HG02571 (cell line): ENCODE data around the gene TECRL.

Source experiments
- ATAC-seq: cut with Tn5 transposase; IDR thresholded peaks from one replicate; pipeline ENCODE4 v1.9.1; 2021; ENCODE audit warnings: mild to moderate bottlenecking, moderate library complexity; ENCODE audit not compliant: unreplicated experiment

Gene TECRL

GRCh38 chr4:64409300-64409699 is at the start of gene TECRL:
TECRL (minus strand) TSS chr4:64409450; CDS start chr4:64409351, 99 bp downstream.
- ATAC-seq, result no peak

- no peak for ATAC-seq
These were observed 23.4 kb upstream of the TECRL start for GRCh38 chr4:64432674-64433073.

DNA sequence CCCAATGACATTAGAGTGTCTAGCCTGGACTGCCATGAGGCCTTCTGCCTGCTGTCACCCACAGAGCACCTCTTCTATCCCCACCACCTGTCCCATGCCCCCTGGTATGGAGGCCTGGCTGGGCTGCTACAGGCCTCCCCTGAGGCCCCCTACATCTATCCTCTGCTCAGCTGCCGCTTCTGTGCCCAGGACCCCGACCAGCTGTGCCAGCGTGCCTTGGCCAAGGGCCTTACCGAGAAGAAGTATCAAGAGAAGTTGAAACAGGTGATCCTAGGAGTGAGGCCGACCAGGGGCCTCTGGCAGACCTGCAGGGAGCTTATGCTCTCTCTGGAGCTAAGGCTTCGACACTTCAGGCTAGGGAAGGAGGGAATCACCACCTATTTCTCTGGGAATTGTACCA is 21.7 kb upstream of the TECRL start:
- ATAC-seq, result no peak

GRCh38 chr4:64417974-64418373 is 8.7 kb upstream of the TECRL start:
- ATAC-seq, result no peak

GRCh38 chr4:64407000-64407399 is 2.2 kb downstream of the TECRL start:
- ATAC-seq, result no peak

DNA sequence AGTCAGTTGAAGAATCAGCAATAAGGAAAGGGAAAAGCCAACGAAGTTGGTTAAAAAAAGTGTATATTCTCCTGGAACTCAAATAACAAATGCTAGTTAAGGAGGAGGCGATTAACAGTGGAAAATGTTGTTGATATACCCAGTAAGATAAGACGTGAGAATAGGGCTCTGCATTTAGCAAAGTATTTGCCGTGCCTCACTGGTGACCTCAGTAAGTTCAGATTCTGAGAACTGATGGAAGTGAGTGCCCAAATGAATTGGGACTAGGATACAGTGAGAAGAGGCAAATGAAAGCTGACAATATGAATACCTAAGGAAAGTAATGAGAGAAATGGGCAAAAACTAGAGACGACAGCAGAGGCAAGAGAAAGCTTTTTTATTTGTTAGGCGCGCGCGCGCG is 3.5 kb downstream of the TECRL start:
- no peak for ATAC-seq

DNA sequence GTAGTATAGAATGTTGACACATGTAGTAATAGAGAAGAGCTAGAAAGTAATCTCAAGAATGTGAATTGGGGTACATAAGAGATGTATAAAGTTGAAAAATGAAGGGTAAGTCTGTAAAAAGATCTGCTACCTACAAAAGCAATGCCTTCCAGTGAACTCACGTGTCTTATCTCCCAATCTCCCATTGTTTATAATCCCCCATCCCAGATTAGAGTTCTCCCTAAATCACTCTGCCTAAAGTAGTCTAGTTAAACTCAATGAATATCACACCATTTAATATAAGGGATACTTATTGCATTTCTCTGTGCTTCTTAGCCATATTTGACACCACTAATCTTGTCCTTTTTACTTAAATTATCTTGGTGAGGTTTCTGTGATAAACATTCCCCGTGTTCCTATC is 6.6 kb downstream of the TECRL start:
- ATAC-seq, result no peak

DNA sequence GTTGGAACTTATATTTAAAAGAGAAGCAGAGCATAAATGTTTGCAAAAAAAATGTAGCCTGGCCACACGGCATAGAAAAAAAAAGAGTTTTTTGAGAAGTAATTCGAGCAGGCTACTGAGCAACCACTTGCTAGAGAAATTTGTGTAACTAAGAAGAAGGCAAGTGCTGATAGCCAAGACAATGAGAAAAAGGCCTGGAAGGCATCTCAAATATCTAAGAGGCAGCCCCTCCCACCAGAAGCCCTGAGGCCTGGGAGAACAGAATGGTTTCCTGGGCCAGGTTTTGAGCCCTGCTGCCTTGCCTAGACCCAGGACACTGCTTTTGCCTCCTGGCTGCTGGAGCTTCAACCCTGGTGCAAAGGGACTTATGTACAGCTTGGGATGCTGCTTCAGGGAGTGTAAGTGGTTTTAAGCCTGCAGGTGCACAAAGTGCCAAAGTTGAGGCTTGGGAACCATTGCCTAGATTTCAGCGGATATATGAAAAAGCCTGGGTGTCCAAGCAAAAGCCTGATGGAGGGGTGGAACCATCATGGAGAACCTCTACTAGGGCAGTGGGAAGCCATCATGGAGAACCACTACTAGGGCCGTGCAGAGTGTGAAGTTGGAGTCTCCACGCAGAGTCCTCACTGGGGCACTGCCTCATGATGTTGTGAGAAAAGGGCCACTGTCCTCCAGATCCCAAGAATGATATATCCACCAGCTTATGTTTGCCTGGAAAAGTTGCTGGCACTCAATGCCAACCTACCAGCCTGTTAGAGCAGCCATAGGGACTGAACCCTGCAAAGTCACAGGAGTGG is 9.7 kb downstream of the TECRL start:
- ATAC-seq, result no peak

DNA sequence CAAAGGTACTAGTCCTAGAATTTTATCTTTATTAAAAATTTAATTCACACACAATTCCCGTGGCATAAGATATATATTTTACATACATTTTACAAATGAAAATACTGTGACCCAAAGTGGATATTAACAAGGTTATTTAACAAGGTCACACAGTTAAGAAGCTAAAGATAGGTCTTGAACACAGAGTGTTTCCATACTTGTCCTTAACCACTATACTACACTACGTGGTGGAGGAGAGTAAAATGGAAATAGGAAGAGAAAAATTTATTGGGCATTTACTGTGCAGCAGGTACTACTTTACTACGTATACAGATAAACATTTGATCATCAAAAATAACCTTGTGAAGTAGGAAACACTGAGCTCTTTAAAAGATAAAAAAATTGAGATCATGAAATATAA is 14.8 kb downstream of the TECRL start:
- no peak for ATAC-seq

DNA sequence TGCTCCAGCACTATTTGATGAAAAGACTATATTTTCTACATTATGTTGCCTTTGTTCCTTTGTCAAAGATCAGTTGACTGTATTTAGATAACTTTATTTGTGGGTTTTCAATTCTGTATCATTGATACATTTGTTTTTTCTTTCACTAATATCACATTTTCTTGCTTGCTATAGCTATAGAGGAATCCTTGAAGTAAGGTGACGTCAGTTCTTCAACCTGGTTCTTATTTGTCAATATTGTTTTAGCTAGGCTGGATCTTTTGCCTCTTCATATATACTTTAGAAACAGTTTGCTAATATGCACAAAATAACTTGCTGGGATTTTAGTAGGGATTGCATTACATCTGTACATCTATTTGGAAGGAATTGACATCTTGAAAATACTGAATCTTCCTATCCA is 21.0 kb downstream of the TECRL start:
- no peak for ATAC-seq

- no peak for ATAC-seq
These were observed 24.0 kb downstream of the TECRL start for GRCh38 chr4:64385220-64385619.

- ATAC-seq, result no peak
These were observed 24.7 kb downstream of the TECRL start for GRCh38 chr4:64384237-64385203.

- no peak for ATAC-seq
These were observed 40.5 kb downstream of the TECRL start for GRCh38 chr4:64368741-64369140.

- no peak for ATAC-seq
These were observed 47.9 kb downstream of the TECRL start for GRCh38 chr4:64361399-64361740.

DNA sequence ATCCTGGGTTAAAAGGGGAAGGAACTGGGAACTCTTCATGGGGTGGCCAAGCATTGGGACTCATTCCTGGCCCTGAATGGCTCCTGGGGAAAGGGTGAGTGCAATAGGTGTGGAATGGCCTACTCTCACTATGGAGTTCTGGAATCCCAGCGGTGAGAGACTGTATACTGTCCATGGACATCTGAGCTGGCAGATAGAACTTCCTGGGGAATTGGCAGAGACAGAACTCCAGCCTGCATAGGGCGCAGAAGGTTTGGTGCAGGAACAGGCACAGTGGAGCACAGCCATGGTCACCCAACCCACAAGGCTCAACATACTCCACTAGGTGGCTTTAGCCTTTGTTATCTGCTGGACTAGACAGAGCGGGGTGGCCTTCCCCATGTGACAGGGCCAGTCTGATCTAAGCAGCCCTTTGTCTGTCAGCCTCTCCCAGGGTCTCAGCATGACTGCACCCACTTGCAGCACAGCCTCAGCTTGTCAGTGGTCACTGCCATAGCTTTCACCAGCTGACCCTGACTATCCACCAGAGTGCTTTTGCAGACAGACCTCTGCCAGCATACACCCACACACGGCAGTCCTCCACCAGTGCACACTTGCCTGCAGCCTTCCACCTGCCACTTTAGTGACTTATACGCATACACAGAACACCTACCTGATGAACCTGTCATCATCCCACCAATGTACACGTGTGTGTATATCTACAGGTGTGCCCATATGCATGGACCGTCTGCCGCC is 48.4 kb downstream of the TECRL start:
- ATAC-seq, result no peak

- ATAC-seq, result no peak
These were observed 49.8 kb downstream of the TECRL start for GRCh38 chr4:64359489-64359888.

GRCh38 chr4:64353904-64354303 is 55.3 kb downstream of the TECRL start:
- no peak for ATAC-seq

DNA sequence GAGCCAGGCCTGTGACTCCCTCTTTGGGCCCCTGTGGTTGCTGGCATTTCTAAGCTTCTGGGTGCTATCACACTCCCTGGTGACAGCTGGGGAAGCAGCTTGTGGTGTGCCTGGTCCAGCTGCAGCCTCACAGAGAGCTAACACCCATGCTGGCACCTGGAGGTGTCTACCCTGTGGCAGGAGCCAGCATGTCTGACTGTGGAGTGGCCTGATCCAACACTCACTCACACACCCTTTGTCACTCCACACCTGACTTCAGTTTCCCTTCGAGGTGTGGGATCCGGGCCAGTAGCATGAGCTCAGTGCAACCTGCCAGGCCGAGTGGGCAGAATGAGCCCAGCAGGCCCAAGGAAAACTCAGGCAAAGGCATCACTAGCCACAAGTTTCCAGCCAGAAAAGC is 67.5 kb downstream of the TECRL start:
- no peak for ATAC-seq

- no peak for ATAC-seq
These were observed 68.8 kb downstream of the TECRL start for GRCh38 chr4:64340218-64341110.

- ATAC-seq, result no peak
These were observed 74.3 kb downstream of the TECRL start for GRCh38 chr4:64334964-64335363.
